Measurements from ENCODE around the gene PTPRT.

DNA sequence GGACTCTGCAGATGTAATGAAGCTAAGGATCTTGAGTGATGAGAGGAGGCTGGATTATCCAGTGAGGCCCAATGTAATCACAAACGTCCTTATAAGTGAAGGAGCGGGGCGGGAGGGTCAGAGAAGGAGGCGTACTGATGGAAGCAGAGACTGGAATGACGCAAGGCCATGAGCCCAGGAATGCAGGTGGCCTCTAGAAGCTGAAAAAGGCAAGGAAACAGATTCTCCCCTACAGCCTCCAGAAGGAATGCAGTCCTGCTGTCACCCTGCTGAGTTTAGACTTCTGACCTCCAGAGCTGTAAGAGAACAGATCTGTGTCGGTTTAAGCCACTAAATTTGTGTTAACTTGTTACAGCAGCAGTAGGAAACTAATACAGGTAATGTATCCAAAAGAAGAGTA, 227.9 kb downstream of the PTPRT start:
- no peak for TF ChIP-seq CTCF (IDR thresholded peaks at IDR 0.05; ENCODE audit: borderline replicate concordance, extremely low read depth, low read length, poor library complexity, severe bottlenecking)
- TF ChIP-seq EZH2 (IDR thresholded peaks at IDR 0.05; ENCODE audit: borderline replicate concordance, low read depth, low read length, severe bottlenecking) = no peak
